ENCODE results near the gene BOK.
"Not testable (repeated sequence)": the region's sequence is repeated elsewhere in the genome, so short reads cannot be mapped to it uniquely, and the experiment has no call there.

The BOK gene

GRCh38 chr2:241556746-241557145, 1.8 kb upstream of the BOK start:
- no peak for DNase-seq
- no peak for ATAC-seq

DNA sequence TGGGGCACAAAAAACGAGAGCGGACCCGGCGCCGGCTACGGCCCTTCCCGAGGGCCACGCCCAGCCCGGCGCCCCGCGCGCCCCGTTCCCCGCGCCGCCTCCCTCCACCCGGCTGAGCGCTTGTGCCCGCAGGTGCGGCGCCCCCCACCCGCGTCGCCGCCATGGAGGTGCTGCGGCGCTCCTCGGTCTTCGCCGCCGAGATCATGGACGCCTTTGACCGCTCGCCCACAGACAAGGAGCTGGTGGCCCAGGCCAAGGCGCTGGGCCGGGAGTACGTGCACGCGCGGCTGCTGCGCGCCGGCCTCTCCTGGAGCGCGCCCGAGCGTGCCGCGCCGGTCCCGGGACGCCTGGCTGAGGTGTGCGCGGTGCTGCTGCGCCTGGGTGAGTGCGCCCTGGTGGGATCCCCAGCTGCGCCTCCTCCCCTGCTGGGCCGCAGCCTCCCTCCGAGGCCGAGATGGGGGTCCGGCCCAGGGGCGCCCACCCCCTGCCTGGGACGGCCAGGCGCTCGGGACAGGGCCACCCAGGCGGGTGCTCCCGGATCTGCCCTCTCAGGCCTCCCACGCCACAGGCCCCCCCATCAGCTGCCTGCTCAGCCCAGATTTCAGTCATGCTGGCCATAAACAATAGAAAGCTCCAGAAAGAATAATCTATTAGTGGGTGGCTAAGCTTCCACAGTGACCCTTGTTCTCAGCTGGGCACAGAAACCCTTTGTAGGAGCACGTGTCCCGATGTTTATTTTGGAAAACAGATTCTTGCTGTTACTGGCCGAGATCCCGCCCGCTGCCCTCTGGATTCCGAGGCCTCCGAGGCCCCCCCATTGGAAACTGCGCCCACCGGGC, 997 bp downstream of the BOK start:
- ATAC-seq, result peak; percentile 10
- DNase-seq, result no peak

DNA sequence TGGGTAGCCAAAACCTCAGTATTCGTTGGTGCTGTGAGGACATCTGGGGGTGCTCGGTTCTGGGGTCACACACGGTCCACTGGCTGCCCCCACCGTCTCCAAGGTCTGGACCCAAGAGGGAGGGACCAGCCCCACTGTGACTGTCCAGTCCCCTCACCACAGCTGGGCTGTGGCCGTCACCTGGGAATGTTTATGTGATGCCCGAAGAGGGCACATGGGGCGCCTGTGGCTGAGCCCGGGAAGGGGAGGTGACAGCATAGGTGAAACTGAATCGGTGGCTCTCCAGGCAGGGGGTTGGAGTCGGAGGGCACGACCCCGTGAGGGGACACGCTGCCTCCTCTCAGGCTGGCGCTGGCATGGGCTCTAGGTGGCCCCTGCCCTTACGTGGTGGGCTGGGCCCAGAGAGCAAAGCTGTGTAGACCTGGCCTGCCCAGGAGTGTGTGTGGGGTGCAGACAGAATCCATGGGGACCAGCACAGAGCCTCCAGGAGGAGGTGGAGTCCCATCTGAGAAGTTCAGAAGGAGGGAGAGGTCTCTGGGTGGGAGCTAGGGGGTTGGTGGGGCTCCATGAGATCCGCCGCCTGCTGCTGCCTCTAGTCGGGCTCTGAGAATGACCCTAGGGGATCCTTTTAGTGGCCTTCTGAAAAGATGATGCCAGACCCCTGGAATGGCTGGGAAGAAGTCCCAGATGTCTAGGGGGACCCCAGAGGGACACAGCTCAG, 1.8 kb downstream of the BOK start:
- ATAC-seq (no peak), DNase-seq (no peak)

DNA sequence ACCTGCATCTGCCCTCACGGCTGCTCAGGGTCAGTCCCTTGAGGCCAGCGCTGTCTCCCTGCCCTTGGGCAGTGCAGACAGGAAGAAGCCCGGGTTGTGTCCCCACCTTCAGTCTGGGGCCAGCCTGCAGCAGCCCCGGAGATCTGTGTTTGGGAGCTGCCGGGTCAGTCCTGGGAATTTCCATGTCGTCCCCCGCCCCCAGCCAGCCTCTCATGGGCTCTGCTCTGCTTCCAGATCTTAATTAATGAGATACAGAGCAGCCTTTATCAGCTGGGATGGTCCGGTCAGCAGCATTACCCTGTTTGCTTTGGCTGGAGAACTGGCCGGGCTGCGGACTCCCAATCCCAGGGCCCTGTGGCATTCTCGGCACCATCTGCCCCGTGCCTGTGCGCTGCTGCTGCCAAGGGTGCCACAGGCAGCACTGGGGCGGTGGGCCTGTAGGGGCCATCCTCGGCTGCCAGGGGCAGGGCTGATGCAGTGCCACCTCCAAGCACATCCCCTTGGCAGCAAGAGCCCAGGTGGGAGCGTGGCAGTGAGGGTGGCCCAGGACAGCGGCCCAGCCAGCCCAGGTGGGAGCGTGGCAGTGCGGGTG, 2.4 kb downstream of the BOK start:
- ATAC-seq, result no peak

DNA sequence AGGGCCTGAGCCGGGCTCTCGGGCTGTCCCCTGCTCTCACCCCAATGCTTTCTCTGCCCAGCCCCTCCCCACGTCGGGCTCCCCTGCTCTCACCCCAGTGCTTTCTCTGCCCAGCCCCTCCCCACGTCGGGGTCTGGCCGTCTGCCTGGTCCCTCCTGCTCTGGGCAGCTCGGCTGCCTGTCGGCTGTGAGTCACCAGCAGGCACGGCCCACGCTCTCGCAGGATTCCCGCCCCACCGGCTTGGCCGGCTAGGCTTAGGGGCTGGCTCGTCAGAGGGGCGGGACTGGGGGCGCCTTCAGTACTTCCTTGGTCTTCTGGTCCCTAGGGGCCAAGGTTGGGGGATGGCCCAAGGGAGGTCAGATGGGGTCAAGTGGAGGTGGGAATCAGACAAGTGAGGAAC, 3.3 kb downstream of the BOK start:
- DNase-seq (no peak), ATAC-seq (no peak)

More for the DNA sequence above, 2.4 kb downstream of the BOK start:
- no peak for DNase-seq

GRCh38 chr2:241562269-241562891, 3.8 kb downstream of the BOK start:
- DNase-seq (no peak), ATAC-seq (no peak)

- DNase-seq, result no peak
- no peak for ATAC-seq
These were observed 4.5 kb downstream of the BOK start for GRCh38 chr2:241563031-241563507.

DNA sequence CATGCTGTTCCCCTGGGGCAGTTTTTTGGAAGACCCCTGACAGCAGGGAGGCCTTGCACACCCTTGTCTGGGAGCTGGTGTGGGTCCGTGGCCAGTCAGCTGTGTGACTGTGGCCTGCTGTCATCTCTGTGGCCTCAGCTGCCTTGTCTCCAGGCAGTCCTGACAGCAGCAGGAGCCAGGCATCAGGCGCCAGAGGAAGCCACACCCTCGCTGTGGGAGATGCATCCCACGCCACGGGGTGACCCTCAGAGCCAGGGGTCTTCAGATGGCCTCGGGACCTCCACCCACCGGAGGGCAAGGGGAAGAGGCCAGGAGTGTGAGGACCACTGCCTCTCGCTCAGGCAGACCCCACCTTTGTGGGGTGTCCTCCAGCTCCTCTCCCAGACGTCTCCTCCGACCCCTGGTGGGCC, 5.0 kb downstream of the BOK start:
- DNase-seq (no peak), ATAC-seq (no peak)

DNA sequence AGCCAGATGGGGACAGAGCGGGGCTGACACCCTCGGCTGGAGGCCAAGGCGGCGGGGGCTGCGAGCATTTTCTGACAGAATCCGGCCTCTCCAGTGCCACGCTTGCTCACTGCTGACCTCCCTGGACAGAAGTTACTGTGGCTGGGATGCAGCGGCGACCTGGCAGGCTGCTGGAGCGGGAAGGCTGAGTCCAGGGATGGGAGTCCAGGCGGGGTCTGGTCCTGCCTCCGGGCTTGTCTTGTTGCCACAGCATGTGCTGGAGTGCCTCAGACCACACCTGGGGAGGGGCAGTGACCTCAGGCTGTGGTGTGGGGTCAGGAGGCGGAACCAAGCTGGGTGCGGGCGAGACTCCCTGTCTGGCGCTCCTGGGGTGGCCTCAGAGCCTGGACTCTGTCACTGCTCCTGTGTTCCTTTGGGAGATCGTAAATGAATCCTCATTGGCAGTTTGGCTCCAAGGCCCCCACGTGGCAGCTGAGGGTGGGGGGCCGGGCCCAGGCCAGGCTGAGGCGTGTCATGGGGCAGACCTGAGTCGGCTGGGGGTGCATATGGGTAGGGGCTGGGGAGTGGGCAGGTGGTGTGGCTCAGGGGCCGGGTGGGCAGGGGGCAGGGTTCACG, 5.5 kb downstream of the BOK start:
- ATAC-seq, result no peak

GRCh38 chr2:241564596-241565410, 6.3 kb downstream of the BOK start:
- DNase-seq (no peak), ATAC-seq (no peak)

More for the DNA sequence above, 5.5 kb downstream of the BOK start:
- no peak for DNase-seq

DNA sequence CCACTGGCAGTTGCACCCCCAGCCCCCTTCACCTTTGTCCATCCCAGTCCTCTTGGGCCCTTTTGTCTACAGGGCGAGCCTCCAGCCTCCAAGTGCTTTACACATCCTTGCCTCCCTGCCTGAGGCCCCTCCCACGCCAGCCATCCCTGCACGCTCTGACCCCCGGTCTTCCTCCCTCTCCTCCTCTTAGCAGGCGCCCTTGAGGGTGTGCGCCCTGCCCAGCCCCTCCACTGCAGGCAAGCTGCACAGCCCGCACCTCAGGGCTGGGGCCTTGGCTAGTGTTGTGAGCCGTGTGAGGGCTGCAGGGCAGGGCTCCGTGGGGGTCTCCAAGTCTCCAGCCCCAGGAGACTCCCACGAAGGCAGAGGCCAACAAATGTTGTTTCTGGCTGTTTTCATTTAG, 6.9 kb downstream of the BOK start:
- DNase-seq (no peak), ATAC-seq (no peak)

- not testable (repeated sequence) for DNase-seq, ATAC-seq
These were observed 7.5 kb downstream of the BOK start for GRCh38 chr2:241566021-241566420.

GRCh38 chr2:241566468-241566867, 7.9 kb downstream of the BOK start:
- no peak for ATAC-seq

GRCh38 chr2:241567266-241567665, 8.7 kb downstream of the BOK start:
- DNase-seq, result not testable (repeated sequence)

More at GRCh38 chr2:241566468-241566867, 7.9 kb downstream of the BOK start:
- no peak for DNase-seq

GRCh38 chr2:241567776-241568175, 9.2 kb downstream of the BOK start:
- ATAC-seq, result no peak

More at GRCh38 chr2:241567266-241567665, 8.7 kb downstream of the BOK start:
- not testable (repeated sequence) for ATAC-seq

GRCh38 chr2:241568726-241569125, 10.2 kb downstream of the BOK start:
- no peak for DNase-seq
- no peak for ATAC-seq

More at GRCh38 chr2:241567776-241568175, 9.2 kb downstream of the BOK start:
- DNase-seq, result no peak

- ATAC-seq (no peak), DNase-seq (no peak)
These were observed 11.3 kb downstream of the BOK start for GRCh38 chr2:241569831-241570281.

- DNase-seq, result no peak
- ATAC-seq, result no peak
These were observed 12.5 kb downstream of the BOK start for GRCh38 chr2:241570961-241571581.

DNA sequence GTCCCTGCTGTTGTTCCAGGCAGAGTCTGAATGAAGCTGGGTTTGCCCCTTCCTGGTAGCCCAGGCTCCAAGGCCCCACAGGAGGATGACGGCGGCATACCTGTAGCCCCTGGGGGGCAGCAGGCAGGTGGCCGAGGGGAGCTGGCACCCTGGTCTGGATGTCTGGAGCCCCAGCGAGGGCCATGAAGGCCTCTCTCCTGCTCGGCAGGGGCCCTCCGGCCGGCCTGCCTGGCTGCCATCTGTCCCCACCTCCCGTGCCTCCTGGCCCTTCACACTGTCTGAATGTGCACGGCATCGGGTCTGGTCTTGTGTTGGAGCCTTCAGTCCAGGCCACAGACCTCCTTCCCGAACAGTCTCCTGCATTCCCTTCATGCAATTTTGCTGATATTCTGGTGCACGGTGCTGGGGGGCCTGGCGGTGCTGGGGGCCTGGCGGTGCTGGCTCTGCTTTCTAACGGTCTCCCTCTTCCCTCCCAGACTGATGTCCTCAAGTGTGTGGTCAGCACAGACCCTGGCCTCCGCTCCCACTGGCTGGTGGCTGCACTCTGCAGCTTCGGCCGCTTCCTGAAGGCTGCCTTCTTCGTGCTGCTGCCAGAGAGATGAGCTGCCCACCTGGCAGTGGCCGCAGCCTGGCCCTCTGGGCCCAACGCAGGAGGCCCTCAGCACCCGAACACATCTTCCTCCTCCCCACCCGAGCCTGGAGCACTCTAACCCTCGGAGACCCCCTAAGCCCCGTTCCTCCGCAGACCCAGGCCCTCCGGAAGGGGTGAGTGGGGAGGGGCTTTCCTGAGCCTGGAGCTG, 13.5 kb downstream of the BOK start:
- DNase-seq (no peak), ATAC-seq (no peak)

All from stimulated activated naive CD8-positive, alpha-beta T cell treated with anti-CD3 and anti-CD28 coated beads, Interleukin-15, Interleukin-2, amounts not matched to agents 100 U/mL and 50 U/mL, for 24 hours (primary cell).